BE2C (cell line): ENCODE measurements around the gene BSND.

Source experiments
- DNase-seq: peaks from one replicate; pipeline ENCODE4 v3.0.0-alpha.2; 2020
- H3K27me3 ChIP-seq: fragments of 250-450 bp; sonication (Bioruptor Pico); 2 replicates; pipeline ENCODE4 v1.5.1; 2020; ENCODE audit warnings: mild to moderate bottlenecking
- H3K36me3 ChIP-seq: fragments of 250-450 bp; sonication (Bioruptor Pico); 2 replicates; pipeline ENCODE4 v1.5.1; 2020; ENCODE audit warnings: mild to moderate bottlenecking
- H3K4me1 ChIP-seq: fragments of 250-450 bp; sonication (Bioruptor Pico); 2 replicates; pipeline ENCODE4 v1.5.1; 2020
- H3K4me3 ChIP-seq: 2 replicates; pipeline ENCODE4 v1.5.1; 2011; ENCODE audit warnings: low read depth, low read length
- H3K9me3 ChIP-seq: fragments of 250-450 bp; sonication (Bioruptor Pico); 2 replicates; pipeline ENCODE4 v1.5.1; 2020
- TF ChIP-seq, protein P1 (sequence below): IDR thresholded peaks from 2 replicates; pipeline ENCODE4 v1.5.1; 2012; ENCODE audit warnings: mild to moderate bottlenecking, low read depth, low read length

Gene BSND

DNA sequence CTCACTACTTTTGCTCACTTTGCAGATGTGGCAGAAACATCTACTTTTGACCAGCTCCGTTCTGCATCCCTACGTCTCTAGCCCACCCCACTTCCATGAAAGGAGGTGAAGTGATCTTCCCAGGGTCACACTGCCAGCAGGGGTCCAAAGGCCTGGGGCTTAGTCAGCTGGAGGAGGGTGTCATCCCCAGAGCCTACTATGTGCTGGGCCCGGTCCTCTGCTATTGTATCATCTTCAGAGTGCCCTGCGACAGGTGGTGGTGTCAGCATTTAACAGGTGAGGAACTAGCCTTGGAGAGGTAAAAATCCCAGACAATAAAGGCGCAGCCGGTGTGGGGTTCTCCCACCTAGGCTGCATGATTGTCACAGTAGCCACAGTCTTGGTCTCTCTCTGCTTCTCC is 5.6 kb upstream of the BSND start:
- TF ChIP-seq, protein P1, sequence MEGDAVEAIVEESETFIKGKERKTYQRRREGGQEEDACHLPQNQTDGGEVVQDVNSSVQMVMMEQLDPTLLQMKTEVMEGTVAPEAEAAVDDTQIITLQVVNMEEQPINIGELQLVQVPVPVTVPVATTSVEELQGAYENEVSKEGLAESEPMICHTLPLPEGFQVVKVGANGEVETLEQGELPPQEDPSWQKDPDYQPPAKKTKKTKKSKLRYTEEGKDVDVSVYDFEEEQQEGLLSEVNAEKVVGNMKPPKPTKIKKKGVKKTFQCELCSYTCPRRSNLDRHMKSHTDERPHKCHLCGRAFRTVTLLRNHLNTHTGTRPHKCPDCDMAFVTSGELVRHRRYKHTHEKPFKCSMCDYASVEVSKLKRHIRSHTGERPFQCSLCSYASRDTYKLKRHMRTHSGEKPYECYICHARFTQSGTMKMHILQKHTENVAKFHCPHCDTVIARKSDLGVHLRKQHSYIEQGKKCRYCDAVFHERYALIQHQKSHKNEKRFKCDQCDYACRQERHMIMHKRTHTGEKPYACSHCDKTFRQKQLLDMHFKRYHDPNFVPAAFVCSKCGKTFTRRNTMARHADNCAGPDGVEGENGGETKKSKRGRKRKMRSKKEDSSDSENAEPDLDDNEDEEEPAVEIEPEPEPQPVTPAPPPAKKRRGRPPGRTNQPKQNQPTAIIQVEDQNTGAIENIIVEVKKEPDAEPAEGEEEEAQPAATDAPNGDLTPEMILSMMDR, result no peak
- Histone ChIP-seq H3K9me3 (no peaks in the 10 kb centered on the region), H3K4me1 (no peaks in the 10 kb centered on the region), H3K27me3 (no peaks in the 10 kb centered on the region), H3K36me3 (no peaks in the 10 kb centered on the region), H3K4me3 (no peak overlapping the region)
- no peak for DNase-seq

DNA sequence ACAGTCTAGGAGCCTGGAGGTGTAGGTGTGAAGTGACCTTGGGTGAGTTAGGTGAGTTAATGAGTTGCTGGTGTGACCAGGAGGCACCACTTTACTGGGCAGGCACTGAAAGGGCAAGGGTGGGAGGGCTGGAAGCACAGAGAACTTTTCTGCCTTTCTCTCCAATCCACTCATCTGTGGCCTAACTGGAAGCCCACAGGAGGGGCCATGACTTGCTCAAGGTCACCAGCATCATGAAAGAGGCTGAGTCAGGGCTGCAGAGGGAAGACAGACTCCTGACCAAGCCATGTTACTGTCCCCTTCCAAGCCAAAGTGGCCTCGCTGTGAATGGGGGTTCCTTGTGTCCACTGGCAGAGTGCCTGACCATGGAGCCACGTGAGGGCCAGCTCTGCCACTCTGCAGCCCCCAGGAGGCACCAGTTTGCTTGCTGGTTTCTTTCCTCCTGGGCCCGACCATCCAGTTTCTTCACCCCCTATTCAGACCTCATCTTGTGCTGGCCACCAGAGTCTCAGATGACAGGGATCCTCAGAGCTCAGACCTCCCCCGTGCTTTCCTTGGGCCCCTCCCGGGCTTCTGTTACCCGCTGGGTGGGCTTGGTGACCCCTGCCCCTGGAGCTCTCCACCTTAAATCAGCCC is 4.3 kb upstream of the BSND start:
- H3K4me1 ChIP-seq, result no peaks in the 10 kb centered on the region
- H3K27me3 ChIP-seq, result no peaks in the 10 kb centered on the region
- no peaks in the 10 kb centered on the region for H3K36me3 ChIP-seq
- no peak overlapping the region for H3K4me3 ChIP-seq
- TF ChIP-seq, protein P1, result no peak
- DNase-seq, result no peak
- no peaks in the 10 kb centered on the region for H3K9me3 ChIP-seq

DNA sequence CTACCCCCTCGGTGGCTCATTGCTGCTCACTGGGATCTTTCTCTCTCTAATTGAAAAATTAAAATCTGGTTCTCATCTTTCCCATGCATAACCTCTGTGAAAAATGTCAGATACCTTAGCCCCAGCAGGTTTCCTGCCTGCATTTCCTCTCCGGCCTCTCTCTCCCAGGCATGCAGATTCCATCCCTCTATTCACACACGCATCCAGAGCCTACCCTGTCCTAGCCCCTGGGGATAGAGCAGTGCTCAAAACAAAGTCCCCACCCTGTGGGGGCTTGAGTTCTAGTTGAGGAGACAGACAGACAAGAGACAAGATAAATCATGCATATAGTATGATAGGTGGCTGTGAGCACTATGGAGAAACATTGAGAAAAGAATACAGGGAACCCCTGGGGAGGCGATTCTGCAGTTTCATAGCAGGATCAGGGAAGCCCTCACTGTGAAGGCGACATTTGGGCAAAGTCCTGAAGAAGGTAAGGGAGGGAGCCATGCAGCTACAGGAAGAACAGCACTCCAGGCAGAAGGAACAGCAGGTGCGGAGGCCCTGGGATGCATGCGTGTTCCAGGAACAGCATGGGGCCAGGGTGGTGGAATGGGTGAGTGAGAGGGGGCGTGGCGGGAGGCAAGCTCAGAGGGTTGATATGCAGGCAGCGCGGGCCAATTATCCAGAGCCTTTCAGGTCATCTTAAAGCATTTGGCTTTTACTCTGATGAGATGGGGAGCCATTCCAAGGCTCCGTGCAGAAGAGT is 3.5 kb upstream of the BSND start:
- Histone ChIP-seq H3K27me3 (no peaks in the 10 kb centered on the region), H3K4me1 (no peaks in the 10 kb centered on the region)

DNA sequence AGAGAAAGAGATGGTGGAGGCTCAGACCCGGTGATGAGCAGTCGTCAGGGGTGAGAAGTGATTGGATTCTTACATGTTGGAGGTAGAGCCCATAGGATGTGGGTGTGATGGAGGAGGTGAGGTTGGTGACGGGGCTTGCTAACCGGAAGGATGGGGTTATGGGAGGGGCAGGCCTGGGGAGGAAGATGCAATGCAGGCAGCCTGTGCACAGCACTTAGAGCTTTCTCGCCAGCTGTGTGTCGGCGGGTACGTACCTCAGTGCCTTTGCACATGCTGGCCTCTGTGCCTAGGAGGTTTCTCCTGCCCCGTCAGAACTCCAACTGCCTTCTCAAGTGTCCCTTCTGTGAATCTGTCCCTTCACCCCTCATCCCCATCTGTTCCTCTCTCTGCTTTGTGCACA is 2.9 kb upstream of the BSND start:
- no peaks in the 10 kb centered on the region for H3K36me3 ChIP-seq
- no peaks in the 10 kb centered on the region for H3K27me3 ChIP-seq
- no peaks in the 10 kb centered on the region for H3K9me3 ChIP-seq
- H3K4me1 ChIP-seq, result no peaks in the 10 kb centered on the region
- H3K4me3 ChIP-seq, result no peak overlapping the region
- TF ChIP-seq, protein P1, result no peak
- no peak for DNase-seq

More for the DNA sequence above, 3.5 kb upstream of the BSND start:
- TF ChIP-seq, protein P1, result no peak
- H3K4me3 ChIP-seq, result no peak overlapping the region
- H3K36me3 ChIP-seq, result no peaks in the 10 kb centered on the region
- no peak for DNase-seq
- H3K9me3 ChIP-seq, result no peaks in the 10 kb centered on the region

DNA sequence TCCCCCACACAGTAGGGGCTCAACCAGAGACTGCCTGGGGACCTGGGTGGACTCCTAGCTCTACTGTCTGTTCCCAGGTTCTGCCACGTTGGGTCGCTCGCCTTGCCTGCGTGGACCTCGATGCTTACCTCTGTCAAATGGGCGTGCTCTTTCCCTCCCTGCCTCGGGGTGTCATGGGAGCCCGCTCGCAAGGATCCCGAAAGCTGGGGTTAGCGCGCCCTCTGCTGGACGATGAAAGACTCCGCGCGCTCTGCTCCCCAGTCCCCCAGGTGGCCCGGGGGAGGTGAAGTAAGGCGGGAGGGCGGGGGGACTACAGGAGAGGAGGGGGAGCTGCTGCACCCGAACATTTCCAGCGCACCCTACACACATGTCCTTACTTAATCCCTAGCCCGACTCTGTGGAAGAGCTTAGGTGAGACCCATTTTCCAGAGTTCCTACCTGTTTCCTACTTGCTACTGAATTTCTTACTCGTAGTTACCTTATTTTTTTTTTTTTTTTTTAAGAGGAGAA is 2.3 kb upstream of the BSND start:
- H3K4me3 ChIP-seq, result no peak overlapping the region
- no peaks in the 10 kb centered on the region for H3K4me1 ChIP-seq
- peak; percentile 61 for DNase-seq
- no peaks in the 10 kb centered on the region for H3K27me3 ChIP-seq
- H3K9me3 ChIP-seq, result no peaks in the 10 kb centered on the region
- H3K36me3 ChIP-seq, result no peaks in the 10 kb centered on the region
- TF ChIP-seq, protein P1, result peak; percentile 54
